K562 (cell line): ENCODE data around the gene EXOSC2. TPM values are rescaled to one million over a fixed set of nuclear protein-coding genes. Genes with fewer than 3 reads are reported as not detected.

Experiments
- ATAC-seq: fragments of 200-7000 bp; cut with Tn5 transposase; 3 replicates; pipeline ENCODE4 v1.9.1; 2020; ENCODE audit warnings: moderate library complexity
- BruUV-seq: library from RNA; stranded (reverse); fragments of 400-500 nt; replicated peaks from 2 replicates; lab custom pipeline; 2021; lab: Mats Ljungman, UMichigan
- CTCF ChIA-PET: fragments of 300-600 bp; formaldehyde crosslinking; extraction: SDS; loops from one replicate; lab custom pipeline; 2021; ENCODE audit warnings: low intra/inter-chr PET ratio; lab: Yijun Ruan, JAX
- POLR2A ChIA-PET: fragments of 300-600, 350-650 bp; sonication (Branson Sonifier 250); formaldehyde crosslinking; extraction: SDS; loops from one replicate; lab custom pipeline; 2021; ENCODE audit warnings: antibody characterized with exemption, inconsistent platforms; lab: Yijun Ruan, JAX
- DNase-seq, 4 experiments: peaks; one replicate each; pipeline versions ENCODE4 v3.0.0 to v3.0.0-alpha.2; 2011 to 2018; ENCODE audit warnings: low spot score in 3 of 4, mixed read lengths in 3 of 4; ENCODE audit errors: extremely low read depth in 1 of 4
- FAIRE-seq: peaks from 2 replicates; lab custom pipeline; 2011; peaks lifted over from hg19 to GRCh38; lab: Jason Lieb, UNC
- H2AFZ ChIP-seq: 2 replicates; pipeline ENCODE4 v1.6.0; 2011; ENCODE audit warnings: low read depth, low read length, control low read depth, inconsistent platforms
- H3K27ac ChIP-seq: fragments of 200-600 bp; 3 replicates; pipeline ENCODE4 v1.8.0; 2011; ENCODE audit warnings: low read depth, mild to moderate bottlenecking, control low read depth, inconsistent platforms, low read length, moderate library complexity, mixed read lengths; ENCODE audit errors: extremely low read depth
- H3K27me3 ChIP-seq, 2 experiments: fragments of 300-600 bp in 1 of 2; 2 replicates in 1 of 2; 3 replicates in 1 of 2; pipeline versions ENCODE4 v1.6.0 to v1.8.0; 2011; ENCODE audit warnings: inconsistent platforms in 2 of 2, low read length in 2 of 2, mild to moderate bottlenecking in 1 of 2, mixed read lengths in 1 of 2, moderate library complexity in 1 of 2; ENCODE audit not compliant: control insufficient read depth in 2 of 2, insufficient read depth in 2 of 2
- H3K36me3 ChIP-seq: fragments of 300-600 bp; 3 replicates; pipeline ENCODE4 v1.8.0; 2011; ENCODE audit warnings: mild to moderate bottlenecking, low read length, inconsistent platforms; ENCODE audit not compliant: control insufficient read depth, insufficient read depth
- H3K4me1 ChIP-seq, 2 experiments: fragments of 200-600 bp in 1 of 2; replicated peaks in 1 of 2; 2 replicates in 1 of 2; 3 replicates in 1 of 2; pipeline versions ENCODE4 v1.5.1 to v1.8.0; 2011; ENCODE audit warnings: inconsistent platforms in 2 of 2, low read length in 2 of 2, mild to moderate bottlenecking in 1 of 2, mixed read lengths in 1 of 2, moderate library complexity in 1 of 2; ENCODE audit not compliant: control insufficient read depth in 2 of 2, insufficient read depth in 2 of 2
- H3K4me2 ChIP-seq: 2 replicates; pipeline ENCODE4 v1.6.1; 2011; ENCODE audit warnings: low read length, control low read depth, inconsistent platforms, mixed read lengths; ENCODE audit not compliant: insufficient read depth
- H3K4me3 ChIP-seq: fragments of 200-600 bp; sonication (generic), shearing (Covaris generic); 2 replicates; pipeline ENCODE4 v1.5.1; 2016; ENCODE audit warnings: control low read depth, inconsistent platforms
- H3K79me2 ChIP-seq: fragments of 200-600 bp; 3 replicates; pipeline ENCODE4 v1.8.0; 2011; ENCODE audit warnings: low read length, inconsistent platforms; ENCODE audit not compliant: control insufficient read depth, insufficient read depth
- H3K9ac ChIP-seq, 2 experiments: 2 replicates each; pipeline versions ENCODE4 v1.6.0 to v1.6.1; 2011; ENCODE audit warnings: low read depth in 2 of 2, low read length in 2 of 2, control low read depth in 1 of 2, inconsistent platforms in 1 of 2, mild to moderate bottlenecking in 1 of 2, mixed read lengths in 1 of 2; ENCODE audit not compliant: insufficient read depth in 1 of 2
- H3K9me1 ChIP-seq: one replicate; pipeline ENCODE4 v1.6.0; 2011; ENCODE audit warnings: inconsistent platforms, mild to moderate bottlenecking, low read length, moderate library complexity; ENCODE audit not compliant: control insufficient read depth, insufficient read depth
- H3K9me3 ChIP-seq: replicated peaks from 2 replicates; pipeline ENCODE4 v1.5.1; 2011; ENCODE audit warnings: low read depth, low read length, inconsistent platforms; ENCODE audit not compliant: control insufficient read depth, insufficient read depth
- H4K20me1 ChIP-seq: replicated peaks from 2 replicates; pipeline ENCODE4 v1.6.1; 2011; ENCODE audit warnings: low read length, inconsistent platforms, mixed read lengths; ENCODE audit not compliant: control insufficient read depth, insufficient read depth
- ARID2 ChIP-seq: fragments of 450-650 bp; IDR thresholded peaks from 2 replicates; pipeline ENCODE4 v1.6.1; 2017; ENCODE audit warnings: antibody characterized with exemption, mild to moderate bottlenecking
- DDX20 ChIP-seq: fragments of 450-650 bp; IDR thresholded peaks from 2 replicates; pipeline ENCODE4 v1.6.1; 2016; ENCODE audit warnings: missing genetic modification characterization, low read depth, mild to moderate bottlenecking, missing compliant biosample characterization, moderate library complexity
- DIDO1 ChIP-seq: fragments of 450-650 bp; IDR thresholded peaks from 2 replicates; pipeline ENCODE4 v1.6.1; 2016; ENCODE audit warnings: low read depth, missing biosample characterization, missing genetic modification characterization
- GATA2 ChIP-seq: sonication (generic); formaldehyde crosslinking; IDR thresholded peaks from 2 replicates; pipeline ENCODE4 v1.4.0; 2020; ENCODE audit warnings: mild to moderate bottlenecking, missing genetic modification reagents
- KHSRP ChIP-seq: fragments of 450-650 bp; IDR thresholded peaks from 2 replicates; pipeline ENCODE4 v1.6.1; 2017
- KLF1 ChIP-seq: fragments of 450-650 bp; IDR thresholded peaks from 2 replicates; pipeline ENCODE4 v1.6.1; 2016; ENCODE audit warnings: missing genetic modification characterization, missing compliant biosample characterization
- RBBP5 ChIP-seq: fragments of 200-600 bp; sonication (generic); IDR thresholded peaks from 2 replicates; pipeline ENCODE4 v1.6.1; 2012; ENCODE audit warnings: borderline replicate concordance, mild to moderate bottlenecking, low read length, control low read depth, inconsistent platforms; ENCODE audit not compliant: insufficient read depth, poor library complexity, severe bottlenecking
- SAP30 ChIP-seq: fragments of 200-600 bp; sonication (generic); IDR thresholded peaks from 2 replicates; pipeline ENCODE4 v1.6.1; 2012; ENCODE audit warnings: borderline replicate concordance, low read depth, mild to moderate bottlenecking, moderate library complexity, low read length, control low read depth, inconsistent platforms; ENCODE audit not compliant: insufficient read depth, poor library complexity, severe bottlenecking
- ZFP36 ChIP-seq: fragments of 150-350 bp; IDR thresholded peaks from 2 replicates; pipeline ENCODE4 v1.6.1; 2018; ENCODE audit warnings: low read length, low read depth; ENCODE audit not compliant: partially characterized antibody
- ZNF274 ChIP-seq: IDR thresholded peaks from 2 replicates; pipeline ENCODE4 v1.6.1; 2011; ENCODE audit warnings: low read depth, mild to moderate bottlenecking, low read length, moderate library complexity, borderline replicate concordance
- ZNF561 ChIP-seq: fragments of 450-650 bp; formaldehyde crosslinking; conservative IDR thresholded peaks from 2 replicates; pipeline ENCODE4 v1.4.0; 2020; ENCODE audit warnings: mild to moderate bottlenecking, moderate library complexity
- ZNF76 ChIP-seq: fragments of 250-450 bp; sonication (Bioruptor Pico); IDR thresholded peaks from 2 replicates; pipeline ENCODE4 v1.4.0; 2020; ENCODE audit warnings: mild to moderate bottlenecking, moderate library complexity, borderline replicate concordance
- ZNF766 ChIP-seq: fragments of 200-800 bp; sonication (Bioruptor generic); conservative IDR thresholded peaks from 2 replicates; pipeline ENCODE4 v1.6.1; 2016; ENCODE audit warnings: missing genetic modification characterization, missing compliant biosample characterization
- ZNF77 ChIP-seq: fragments of 250-450 bp; sonication (Bioruptor Pico); IDR thresholded peaks from 2 replicates; pipeline ENCODE4 v1.5.0; 2020
- ZZZ3 ChIP-seq: fragments of 450-650 bp; IDR thresholded peaks from 2 replicates; pipeline ENCODE4 v1.6.1; 2016; ENCODE audit warnings: antibody characterized with exemption, mild to moderate bottlenecking, moderate library complexity
- WGBS: fragments of 100-300 bp; shearing (Covaris generic); methylation state at CpG from one replicate; pipeline ENCODE4 v1.1.6; 2016; ENCODE audit warnings: low coverage, mixed read lengths; ENCODE audit not compliant: insufficient coverage; ENCODE audit errors: missing lambda C conversion rate; 5-methylcytosine and 5-hydroxymethylcytosine counted together
- in situ Hi-C: fragments of 300-500 bp; cut with MboI; formaldehyde crosslinking; loops from 4 replicates; pipeline ENCODE4 v1.15.0; 2018; ENCODE audit warnings: inconsistent platforms, mixed read lengths
- intact Hi-C: fragments of 100-400 bp; cut with micrococcal nuclease; formaldehyde crosslinking; loops from 2 replicates; pipeline ENCODE4 v1.14.2; 2022
- polyA plus RNA-seq, 8 experiments: library from polyadenylated mRNA; depleted of rRNA in 4 of 8; stranded (reverse) in 5 of 8; unstranded in 3 of 8; fragments of >200 nt; fragmentation: Nextera tagmentation in 2 of 8; fragmentation: Illumina TruSeq in 1 of 8; extraction: Ambion mirVana in 2 of 8; extraction: Trizol in 1 of 8; gene quantifications; 2 replicates each; pipeline versions ENCODE4 v1.2.1 to v1.2.3, GENCODE V29; 2011 to 2014; ENCODE audit warnings: inconsistent platforms in 1 of 8, missing spikeins in 1 of 8
- total RNA-seq, 7 experiments: library from RNA; depleted of rRNA in 6 of 7; stranded (reverse); fragments of >200 nt in 6 of 7; fragmentation: Illumina TruSeq in 2 of 7; extraction: Trizol in 2 of 7; gene quantifications; 2 replicates each; pipeline versions ENCODE4 v1.2.1 to v1.2.3, GENCODE V29; 2011 to 2021; ENCODE audit warnings: low replicate concordance in 1 of 7
- TF ChIP-seq, protein P1 (sequence below): fragments of 450-650 bp; formaldehyde crosslinking; IDR thresholded peaks from 2 replicates; pipeline ENCODE4 v1.4.0; 2020; ENCODE audit warnings: mild to moderate bottlenecking, moderate library complexity
- TF ChIP-seq, protein P2 (sequence below): fragments of 150-350 bp; conservative IDR thresholded peaks from 2 replicates; pipeline ENCODE4 v1.6.1; 2014; ENCODE audit warnings: low read length

The EXOSC2 gene
- total and polyA plus RNA-seq, 9 of the 15 experiments (the other 6 are each of a cell fraction or from before 2014, with no cell fraction given), result 46.0 to 101 (median 77.6) TPM

- H3K4me3 ChIP-seq, result peak overlapping the region; percentile 98
- FAIRE-seq (peak; percentile 59), ATAC-seq (no peak), DNase-seq (no peak)
- no peaks in the 10 kb centered on the region for H3K9me1 ChIP-seq
- WGBS, result 2% methylated on average over 7 of the region's 7 CpGs
- H2AFZ ChIP-seq, result no peak overlapping the region
- H3K4me1 ChIP-seq, result peaks cover 7 to 23% of the 10 kb centered on the region in 2 experiments; a peak in 3 of 5 replicates
- TF ChIP-seq DIDO1 (tag) (0 out of 2 replicates have a peak, but pooled peaks have one; percentile 7), ZNF561 (no peak), KHSRP (no peak), DDX20 (tag) (no peak), ZNF76 (CRISPR knock-in tag) (no peak), SAP30 (no peak), ZNF766 (peak; percentile 75; the same call in 1 of the 2 replicates), RBBP5 (peak; percentile 19), KLF1 (tag) (no peak), ZNF77 (CRISPR knock-in tag) (no peak), ZNF274 (no peak), ZFP36 (no peak), ARID2 (no peak), GATA2 (CRISPR knock-in tag) (no peak), ZZZ3 (no peak)
- TF ChIP-seq, protein P1, sequence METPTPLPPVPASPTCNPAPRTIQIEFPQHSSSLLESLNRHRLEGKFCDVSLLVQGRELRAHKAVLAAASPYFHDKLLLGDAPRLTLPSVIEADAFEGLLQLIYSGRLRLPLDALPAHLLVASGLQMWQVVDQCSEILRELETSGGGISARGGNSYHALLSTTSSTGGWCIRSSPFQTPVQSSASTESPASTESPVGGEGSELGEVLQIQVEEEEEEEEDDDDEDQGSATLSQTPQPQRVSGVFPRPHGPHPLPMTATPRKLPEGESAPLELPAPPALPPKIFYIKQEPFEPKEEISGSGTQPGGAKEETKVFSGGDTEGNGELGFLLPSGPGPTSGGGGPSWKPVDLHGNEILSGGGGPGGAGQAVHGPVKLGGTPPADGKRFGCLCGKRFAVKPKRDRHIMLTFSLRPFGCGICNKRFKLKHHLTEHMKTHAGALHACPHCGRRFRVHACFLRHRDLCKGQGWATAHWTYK (CRISPR knock-in tag), result no peak
- TF ChIP-seq, protein P2, sequence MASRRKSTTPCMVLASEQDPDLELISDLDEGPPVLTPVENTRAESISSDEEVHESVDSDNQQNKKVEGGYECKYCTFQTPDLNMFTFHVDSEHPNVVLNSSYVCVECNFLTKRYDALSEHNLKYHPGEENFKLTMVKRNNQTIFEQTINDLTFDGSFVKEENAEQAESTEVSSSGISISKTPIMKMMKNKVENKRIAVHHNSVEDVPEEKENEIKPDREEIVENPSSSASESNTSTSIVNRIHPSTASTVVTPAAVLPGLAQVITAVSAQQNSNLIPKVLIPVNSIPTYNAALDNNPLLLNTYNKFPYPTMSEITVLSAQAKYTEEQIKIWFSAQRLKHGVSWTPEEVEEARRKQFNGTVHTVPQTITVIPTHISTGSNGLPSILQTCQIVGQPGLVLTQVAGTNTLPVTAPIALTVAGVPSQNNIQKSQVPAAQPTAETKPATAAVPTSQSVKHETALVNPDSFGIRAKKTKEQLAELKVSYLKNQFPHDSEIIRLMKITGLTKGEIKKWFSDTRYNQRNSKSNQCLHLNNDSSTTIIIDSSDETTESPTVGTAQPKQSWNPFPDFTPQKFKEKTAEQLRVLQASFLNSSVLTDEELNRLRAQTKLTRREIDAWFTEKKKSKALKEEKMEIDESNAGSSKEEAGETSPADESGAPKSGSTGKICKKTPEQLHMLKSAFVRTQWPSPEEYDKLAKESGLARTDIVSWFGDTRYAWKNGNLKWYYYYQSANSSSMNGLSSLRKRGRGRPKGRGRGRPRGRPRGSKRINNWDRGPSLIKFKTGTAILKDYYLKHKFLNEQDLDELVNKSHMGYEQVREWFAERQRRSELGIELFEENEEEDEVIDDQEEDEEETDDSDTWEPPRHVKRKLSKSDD, result no peak
- no TSS peak for BruUV-seq
- in situ Hi-C loops, result loop anchor here (5.0 to 25.0 kb wide), 5 partner anchors 53 to 998 kb away; no protein-coding TSS in a partner anchor
- intact Hi-C loops, result no loop called here
- peak overlapping the region; percentile 23; the same call in 1 of the 3 replicates for H3K27ac ChIP-seq
- no peaks in the 10 kb centered on the region for H3K9me3 ChIP-seq
- H3K79me2 ChIP-seq, result peaks cover 55% of the 10 kb centered on the region
- no peaks in the 10 kb centered on the region for H3K27me3 ChIP-seq
- CTCF ChIA-PET, result no interaction called here
- H4K20me1 ChIP-seq, result peaks cover 15% of the 10 kb centered on the region
- POLR2A ChIA-PET, result interaction anchor here (0.9 to 1.6 kb wide), 6 partner anchors 8 to 151 kb away, joined by 3 to 9 read pairs (median 4); partner anchors contain the start of gene EXOSC2
- peak overlapping the region; percentile 84 for H3K4me2 ChIP-seq
- peak overlapping the region; percentile 12 to 96 for H3K9ac ChIP-seq
- H3K36me3 ChIP-seq, result no peaks in the 10 kb centered on the region
Observed at GRCh38 chr9:130714586-130715110, 21.1 kb downstream of the EXOSC2 start.
